ENCODE data around the gene RALGDS.

DNA sequence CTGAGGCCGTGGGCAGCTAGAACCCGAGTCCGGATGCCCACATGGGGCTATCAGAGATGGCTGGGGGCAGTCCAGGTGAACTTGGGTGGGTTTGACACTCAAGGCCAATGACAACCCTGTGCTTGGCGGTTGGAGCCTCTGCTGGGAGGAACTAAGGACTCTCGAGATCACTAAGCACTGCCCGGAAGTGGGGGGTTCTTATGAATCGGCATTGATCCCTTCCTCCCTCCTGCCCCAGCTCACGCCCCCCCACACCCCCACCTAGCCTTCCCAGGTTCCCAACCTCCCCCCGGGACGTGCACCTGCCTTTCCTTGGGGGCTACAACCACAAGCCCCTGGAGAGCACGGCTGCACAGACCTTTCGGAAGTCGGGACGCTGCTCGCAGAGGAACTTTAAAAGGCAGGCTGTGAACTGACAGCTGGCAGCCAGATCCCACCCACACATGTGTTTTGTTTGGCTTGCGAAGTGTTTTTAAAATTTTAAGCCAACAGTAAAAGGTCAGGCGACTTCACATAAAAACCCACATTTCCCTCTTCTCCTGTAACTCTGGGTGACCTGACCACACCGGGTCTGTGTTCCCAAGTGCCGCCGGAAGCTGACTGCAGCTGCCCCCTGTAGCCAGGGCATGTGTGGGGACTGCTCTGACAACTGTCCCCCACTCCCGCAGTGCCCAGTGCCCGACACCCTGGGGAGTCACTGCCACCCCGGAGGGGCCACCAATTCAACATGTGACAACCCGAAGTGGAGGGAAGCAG lies 5.1 kb upstream of the RALGDS start:
- TF ChIP-seq EZH2 (IDR thresholded peaks at IDR 0.05; ENCODE audit: borderline replicate concordance, insufficient read depth, low read depth, low read length, poor library complexity, severe bottlenecking) = no peak
- TF ChIP-seq, protein P1, sequence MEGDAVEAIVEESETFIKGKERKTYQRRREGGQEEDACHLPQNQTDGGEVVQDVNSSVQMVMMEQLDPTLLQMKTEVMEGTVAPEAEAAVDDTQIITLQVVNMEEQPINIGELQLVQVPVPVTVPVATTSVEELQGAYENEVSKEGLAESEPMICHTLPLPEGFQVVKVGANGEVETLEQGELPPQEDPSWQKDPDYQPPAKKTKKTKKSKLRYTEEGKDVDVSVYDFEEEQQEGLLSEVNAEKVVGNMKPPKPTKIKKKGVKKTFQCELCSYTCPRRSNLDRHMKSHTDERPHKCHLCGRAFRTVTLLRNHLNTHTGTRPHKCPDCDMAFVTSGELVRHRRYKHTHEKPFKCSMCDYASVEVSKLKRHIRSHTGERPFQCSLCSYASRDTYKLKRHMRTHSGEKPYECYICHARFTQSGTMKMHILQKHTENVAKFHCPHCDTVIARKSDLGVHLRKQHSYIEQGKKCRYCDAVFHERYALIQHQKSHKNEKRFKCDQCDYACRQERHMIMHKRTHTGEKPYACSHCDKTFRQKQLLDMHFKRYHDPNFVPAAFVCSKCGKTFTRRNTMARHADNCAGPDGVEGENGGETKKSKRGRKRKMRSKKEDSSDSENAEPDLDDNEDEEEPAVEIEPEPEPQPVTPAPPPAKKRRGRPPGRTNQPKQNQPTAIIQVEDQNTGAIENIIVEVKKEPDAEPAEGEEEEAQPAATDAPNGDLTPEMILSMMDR (IDR thresholded peaks at IDR 0.05) = no peak
